Bronchial epithelial cell (primary cell): ENCODE data around the gene TMEM150C. TPM values are rescaled to one million over a fixed set of nuclear protein-coding genes. Genes with fewer than 3 reads are reported as not detected.
A peak's percentile ranks its signal among the peaks of the same experiment; 100 is the strongest.

Experiments
- DNase-seq: peaks from one replicate; pipeline ENCODE4 v3.0.0-alpha.2; 2010; ENCODE audit warnings: low read depth
- FAIRE-seq: peaks from 2 replicates; lab custom pipeline; 2011; peaks lifted over from hg19 to GRCh38; lab: Jason Lieb, UNC
- H3K27me3 ChIP-seq: 2 replicates; pipeline ENCODE4 v1.5.1; 2011; ENCODE audit warnings: low read length; ENCODE audit not compliant: control insufficient read depth, insufficient read depth
- H3K36me3 ChIP-seq: 2 replicates; pipeline ENCODE4 v1.5.1; 2011; ENCODE audit warnings: low read length; ENCODE audit not compliant: control insufficient read depth, insufficient read depth
- H3K4me3 ChIP-seq: 2 replicates; pipeline ENCODE4 v1.5.1; 2011; ENCODE audit warnings: mild to moderate bottlenecking, low read depth, low read length, control low read depth
- total RNA-seq: library from RNA; depleted of rRNA; stranded (reverse); fragments of >200 nt; gene quantifications from 2 replicates; pipeline ENCODE4 v1.2.1, GENCODE V29; 2014
- TF ChIP-seq, protein P1 (sequence below): IDR thresholded peaks from 2 replicates; pipeline ENCODE4 v1.5.1; 2011; ENCODE audit warnings: mild to moderate bottlenecking, moderate library complexity, low read length, control low read depth, inconsistent platforms; ENCODE audit not compliant: insufficient read depth, severe bottlenecking

Gene TMEM150C
- total RNA-seq, 1 donor from 2014 or later = under 0.01 TPM

DNA sequence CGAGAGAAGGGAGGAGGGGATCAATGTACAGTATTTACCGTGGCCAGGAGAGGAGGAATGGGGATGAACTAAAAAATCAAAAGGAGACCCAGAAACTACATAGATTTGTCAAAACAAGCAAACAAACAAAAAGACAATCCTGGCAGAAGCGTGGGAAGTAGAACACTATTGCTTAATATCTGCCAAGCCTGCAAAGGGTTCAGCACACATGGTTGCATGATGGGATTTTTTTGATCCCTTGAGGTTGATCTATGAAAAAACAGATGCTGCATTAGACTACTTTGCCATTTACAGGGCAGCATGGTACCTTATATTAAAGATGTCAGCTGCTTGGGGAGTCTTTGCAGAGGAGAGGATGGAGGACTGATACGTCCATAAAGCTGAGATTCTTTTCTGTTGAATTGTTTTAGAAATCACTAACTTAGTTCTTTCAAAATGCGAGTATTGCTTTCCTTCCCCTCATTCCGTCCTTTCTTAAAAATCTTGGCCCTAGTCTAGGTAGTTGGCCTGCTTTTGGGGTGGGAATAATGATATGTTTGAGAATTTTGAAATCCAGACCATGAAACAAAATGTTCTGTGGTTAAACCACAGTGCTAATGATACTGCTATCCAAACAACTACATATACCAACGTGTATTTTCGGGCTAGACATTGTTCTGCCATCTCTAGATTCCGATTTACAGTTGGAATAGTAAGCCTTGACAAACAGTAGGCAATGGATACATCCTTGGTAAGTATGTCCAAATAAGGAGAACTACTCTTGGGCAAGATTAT is 39.6 kb upstream of the TMEM150C start:
- no peaks in the 10 kb centered on the region for H3K36me3 ChIP-seq
- FAIRE-seq (peak; percentile 18), DNase-seq (no peak)
- no peak overlapping the region for H3K4me3 ChIP-seq
- H3K27me3 ChIP-seq = no peaks in the 10 kb centered on the region
- TF ChIP-seq, protein P1, sequence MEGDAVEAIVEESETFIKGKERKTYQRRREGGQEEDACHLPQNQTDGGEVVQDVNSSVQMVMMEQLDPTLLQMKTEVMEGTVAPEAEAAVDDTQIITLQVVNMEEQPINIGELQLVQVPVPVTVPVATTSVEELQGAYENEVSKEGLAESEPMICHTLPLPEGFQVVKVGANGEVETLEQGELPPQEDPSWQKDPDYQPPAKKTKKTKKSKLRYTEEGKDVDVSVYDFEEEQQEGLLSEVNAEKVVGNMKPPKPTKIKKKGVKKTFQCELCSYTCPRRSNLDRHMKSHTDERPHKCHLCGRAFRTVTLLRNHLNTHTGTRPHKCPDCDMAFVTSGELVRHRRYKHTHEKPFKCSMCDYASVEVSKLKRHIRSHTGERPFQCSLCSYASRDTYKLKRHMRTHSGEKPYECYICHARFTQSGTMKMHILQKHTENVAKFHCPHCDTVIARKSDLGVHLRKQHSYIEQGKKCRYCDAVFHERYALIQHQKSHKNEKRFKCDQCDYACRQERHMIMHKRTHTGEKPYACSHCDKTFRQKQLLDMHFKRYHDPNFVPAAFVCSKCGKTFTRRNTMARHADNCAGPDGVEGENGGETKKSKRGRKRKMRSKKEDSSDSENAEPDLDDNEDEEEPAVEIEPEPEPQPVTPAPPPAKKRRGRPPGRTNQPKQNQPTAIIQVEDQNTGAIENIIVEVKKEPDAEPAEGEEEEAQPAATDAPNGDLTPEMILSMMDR = no peak

GRCh38 chr4:82599336-82599735 is 37.5 kb upstream of the TMEM150C start:
- DNase-seq = no peak
- no peak for FAIRE-seq
- Histone ChIP-seq H3K4me3 (no peak overlapping the region), H3K27me3 (no peaks in the 10 kb centered on the region), H3K36me3 (no peaks in the 10 kb centered on the region)
- TF ChIP-seq, protein P1 = no peak

DNA sequence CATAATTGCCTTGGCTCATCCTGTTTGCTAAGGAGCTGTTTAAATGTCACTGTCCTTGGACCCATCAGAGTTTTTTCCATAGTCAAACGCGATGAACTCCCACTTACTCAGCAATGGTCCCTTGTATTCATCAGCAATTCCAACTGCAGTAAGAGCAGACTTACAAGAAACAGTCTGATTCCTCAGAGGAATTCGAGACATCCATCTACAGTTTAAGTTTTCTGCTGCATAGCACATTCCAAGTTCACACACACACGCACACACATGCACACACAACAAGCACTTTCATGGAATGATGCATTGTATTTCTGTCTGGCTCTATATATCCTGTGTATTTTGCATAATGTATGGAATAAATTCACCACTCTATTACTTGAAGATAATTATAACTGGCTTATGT is 32.7 kb upstream of the TMEM150C start:
- TF ChIP-seq, protein P1 = no peak
- no peak for FAIRE-seq
- Histone ChIP-seq H3K4me3 (no peak overlapping the region), H3K27me3 (peaks cover 2% of the 10 kb centered on the region), H3K36me3 (no peaks in the 10 kb centered on the region)
- no peak for DNase-seq

- no peak overlapping the region for H3K4me3 ChIP-seq
- DNase-seq (no peak), FAIRE-seq (no peak)
- TF ChIP-seq, protein P1 = no peak
- H3K36me3 ChIP-seq = no peaks in the 10 kb centered on the region
- peaks cover 2% of the 10 kb centered on the region for H3K27me3 ChIP-seq
Observed at GRCh38 chr4:82593411-82593810, 31.6 kb upstream of the TMEM150C start.

DNA sequence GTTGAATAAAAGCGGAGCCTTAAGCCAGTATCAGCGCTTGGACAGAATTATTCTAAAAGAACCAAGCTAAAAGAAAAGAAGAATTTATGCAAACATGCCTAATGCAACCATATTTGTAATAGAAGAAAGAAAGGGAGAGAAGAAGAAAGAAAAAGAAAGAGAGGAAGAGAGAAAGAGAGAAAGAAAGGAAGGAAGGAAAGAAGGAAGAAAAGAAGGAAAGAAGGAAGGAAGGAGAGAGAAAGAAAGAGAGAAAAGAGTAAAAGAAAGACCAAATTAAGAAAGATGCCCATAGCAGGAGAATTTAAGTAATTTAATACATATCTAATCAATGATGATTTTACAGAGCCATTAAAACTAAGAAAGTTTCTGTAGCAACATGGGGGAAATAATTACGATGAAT is 30.9 kb upstream of the TMEM150C start:
- Histone ChIP-seq H3K4me3 (no peak overlapping the region), H3K27me3 (peaks cover 2% of the 10 kb centered on the region), H3K36me3 (no peaks in the 10 kb centered on the region)
- TF ChIP-seq, protein P1 = no peak
- DNase-seq = no peak
- no peak for FAIRE-seq
